H1 (cell line): ENCODE data around the gene DOK3. TPM values are rescaled to one million over a fixed set of nuclear protein-coding genes. Genes with fewer than 3 reads are reported as not detected.

Experiments used
- CEBPB ChIP-seq: IDR thresholded peaks from 2 replicates; pipeline ENCODE4 v1.6.1; 2012; ENCODE audit warnings: low read depth, low read length
- E2F6 ChIP-seq: IDR thresholded peaks from 2 replicates; pipeline ENCODE4 v1.6.1; 2012; ENCODE audit warnings: inconsistent platforms
- EP300 ChIP-seq, 2 experiments: IDR thresholded peaks; 1 replicate in 1 of 2; 2 replicates in 1 of 2; pipeline ENCODE4 v1.6.1; 2011 to 2012; ENCODE audit warnings: low read depth in 2 of 2, low read length in 2 of 2, mild to moderate bottlenecking in 2 of 2, borderline replicate concordance in 1 of 2, inconsistent platforms in 1 of 2, moderate library complexity in 1 of 2
- NANOG ChIP-seq: IDR thresholded peaks from 2 replicates; pipeline ENCODE4 v1.6.1; 2011; ENCODE audit warnings: low read length, low read depth, mild to moderate bottlenecking, inconsistent platforms; ENCODE audit not compliant: insufficient read depth, poor library complexity, severe bottlenecking
- POLR2A ChIP-seq, 2 experiments: IDR thresholded peaks; 1 replicate in 1 of 2; 2 replicates in 1 of 2; pipeline ENCODE4 v1.6.1; 2011; ENCODE audit warnings: low read depth in 2 of 2, low read length in 2 of 2, mild to moderate bottlenecking in 2 of 2; ENCODE audit errors: control extremely low read depth in 1 of 2
- RNF2 ChIP-seq: fragments of 200-900, 300-1000 bp; sonication (generic); IDR thresholded peaks from 2 replicates; pipeline ENCODE4 v1.7.1; 2016; ENCODE audit warnings: borderline replicate concordance, low read depth, mild to moderate bottlenecking, antibody characterized with exemption, low read length; ENCODE audit not compliant: poor library complexity, severe bottlenecking; ENCODE audit errors: missing control alignments
- SAP30 ChIP-seq: fragments of 300-600 bp; sonication (generic); IDR thresholded peaks from 2 replicates; pipeline ENCODE4 v1.7.1; 2012; ENCODE audit warnings: low read length, moderate library complexity, mild to moderate bottlenecking, inconsistent platforms; ENCODE audit not compliant: insufficient read depth, insufficient replicate concordance
- SUZ12 ChIP-seq: fragments of 200-600 bp; sonication (generic); IDR thresholded peaks from 2 replicates; pipeline ENCODE4 v1.6.1; 2012; ENCODE audit warnings: mild to moderate bottlenecking, inconsistent platforms, low read length, moderate library complexity, mixed read lengths
- polyA plus RNA-seq, 7 experiments: library from polyadenylated mRNA; depleted of rRNA in 3 of 7; stranded (reverse) in 5 of 7; unstranded in 2 of 7; fragments of >200 nt in 5 of 7; fragments of 200-250 nt in 2 of 7; gene quantifications; 1 replicate in 5 of 7; 2 replicates in 1 of 7; 4 replicates in 1 of 7; pipeline versions ENCODE4 v1.2.1 to v1.2.3, GENCODE V29; 2011 to 2013; ENCODE audit warnings: missing spikeins in 2 of 7, mixed read lengths in 2 of 7
- total RNA-seq: library from RNA; stranded (reverse); fragmentation: NEBNext Ultra II Directional; extraction: Animal tissue kit (Norgen Biotek cat#: 25700); gene quantifications from 2 replicates; pipeline ENCODE4 v1.2.1, GENCODE V29; 2021
- TF ChIP-seq, protein P1 (sequence below), 3 experiments: IDR thresholded peaks; 1 replicate in 2 of 3; 2 replicates in 1 of 3; pipeline versions ENCODE4 v1.5.1 to v1.6.1; 2011; ENCODE audit warnings: low read length in 3 of 3, mild to moderate bottlenecking in 3 of 3, inconsistent platforms in 2 of 3, low read depth in 1 of 3, moderate library complexity in 1 of 3; ENCODE audit not compliant: insufficient read depth in 1 of 3; ENCODE audit errors: control extremely low read depth in 1 of 3

DOK3 gene
- total and polyA plus RNA-seq, 2 of the 8 experiments (the other 6 are each of a cell fraction or from before 2014, with no cell fraction given) = 4.2 to 6.4 TPM

- TF ChIP-seq RNF2 (no peak), EP300 (IDR thresholded peaks at IDR 0.05; ENCODE audit: borderline replicate concordance in 1 of 2, low read depth in 2 of 2, low read length in 2 of 2) (no peak), E2F6 (no peak), POLR2A (IDR thresholded peaks at IDR 0.05; ENCODE audit: control extremely low read depth in 1 of 2, low read depth in 2 of 2, low read length in 2 of 2) (no peak), SAP30 (no peak), CEBPB (no peak), SUZ12 (no peak), NANOG (no peak)
- TF ChIP-seq, protein P1, sequence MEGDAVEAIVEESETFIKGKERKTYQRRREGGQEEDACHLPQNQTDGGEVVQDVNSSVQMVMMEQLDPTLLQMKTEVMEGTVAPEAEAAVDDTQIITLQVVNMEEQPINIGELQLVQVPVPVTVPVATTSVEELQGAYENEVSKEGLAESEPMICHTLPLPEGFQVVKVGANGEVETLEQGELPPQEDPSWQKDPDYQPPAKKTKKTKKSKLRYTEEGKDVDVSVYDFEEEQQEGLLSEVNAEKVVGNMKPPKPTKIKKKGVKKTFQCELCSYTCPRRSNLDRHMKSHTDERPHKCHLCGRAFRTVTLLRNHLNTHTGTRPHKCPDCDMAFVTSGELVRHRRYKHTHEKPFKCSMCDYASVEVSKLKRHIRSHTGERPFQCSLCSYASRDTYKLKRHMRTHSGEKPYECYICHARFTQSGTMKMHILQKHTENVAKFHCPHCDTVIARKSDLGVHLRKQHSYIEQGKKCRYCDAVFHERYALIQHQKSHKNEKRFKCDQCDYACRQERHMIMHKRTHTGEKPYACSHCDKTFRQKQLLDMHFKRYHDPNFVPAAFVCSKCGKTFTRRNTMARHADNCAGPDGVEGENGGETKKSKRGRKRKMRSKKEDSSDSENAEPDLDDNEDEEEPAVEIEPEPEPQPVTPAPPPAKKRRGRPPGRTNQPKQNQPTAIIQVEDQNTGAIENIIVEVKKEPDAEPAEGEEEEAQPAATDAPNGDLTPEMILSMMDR (IDR thresholded peaks at IDR 0.05; ENCODE audit: control extremely low read depth in 1 of 3, insufficient read depth in 1 of 3, low read depth in 1 of 3, low read length in 3 of 3) = no peak
- TF ChIP-seq, all 59 proteins: peak for 0
Measured at GRCh38 chr5:177520271-177520670, 10.6 kb upstream of the DOK3 start (continued).
